Mesodermal cell (in vitro differentiated cells): ENCODE measurements around the gene OAS3.

Experiments used
- H3K27ac ChIP-seq: 2 replicates; pipeline ENCODE4 v1.7.0; 2013; ENCODE audit warnings: mild to moderate bottlenecking, low read depth, low read length, moderate library complexity; ENCODE audit not compliant: severe bottlenecking
- H3K36me3 ChIP-seq: 2 replicates; pipeline ENCODE4 v1.7.1; 2013; ENCODE audit warnings: mild to moderate bottlenecking, low read length, moderate library complexity; ENCODE audit not compliant: control insufficient read depth, insufficient read depth
- H3K4me1 ChIP-seq: one replicate; pipeline ENCODE4 v1.7.1; 2013; ENCODE audit warnings: mild to moderate bottlenecking, low read length; ENCODE audit not compliant: insufficient read depth, control insufficient read depth, poor library complexity, severe bottlenecking
- H3K4me3 ChIP-seq: 2 replicates; pipeline ENCODE4 v1.7.0; 2013; ENCODE audit warnings: low read length, control low read depth, mild to moderate bottlenecking; ENCODE audit not compliant: insufficient read depth, poor library complexity, severe bottlenecking; ENCODE audit errors: extremely low read depth
- H3K9me3 ChIP-seq: 2 replicates; pipeline ENCODE4 v1.7.1; 2013; ENCODE audit warnings: mild to moderate bottlenecking, low read length, moderate library complexity; ENCODE audit not compliant: control insufficient read depth
- WGBS, 2 experiments: methylation state at CpG; one replicate each; pipeline ENCODE4 v1.1.5; 2013; ENCODE audit warnings: missing lambda C conversion rate in 2 of 2; ENCODE audit not compliant: insufficient coverage in 2 of 2; 5-methylcytosine and 5-hydroxymethylcytosine counted together

OAS3 gene

GRCh38 chr12:113000433-113000832 lies 62.2 kb downstream of the OAS3 start:
- H3K27ac ChIP-seq = no peak overlapping the region
- H3K36me3 ChIP-seq = no peaks in the 10 kb centered on the region
- 81 to 96% methylated on average over 5 of the region's 6 CpGs for WGBS, 2 experiments
- H3K9me3 ChIP-seq = no peaks in the 10 kb centered on the region
- no peaks in the 10 kb centered on the region for H3K4me1 ChIP-seq
- H3K4me3 ChIP-seq = no peak overlapping the region

- Histone ChIP-seq H3K4me3 (no peak overlapping the region), H3K27ac (no peak overlapping the region), H3K36me3 (no peaks in the 10 kb centered on the region), H3K4me1 (no peaks in the 10 kb centered on the region), H3K9me3 (no peaks in the 10 kb centered on the region)
- WGBS, 2 experiments = 90 to 98% methylated on average over 3 of the region's 4 CpGs
These were observed 63.9 kb downstream of the OAS3 start for GRCh38 chr12:113002155-113002554.

- H3K36me3 ChIP-seq = no peaks in the 10 kb centered on the region
- H3K9me3 ChIP-seq = no peaks in the 10 kb centered on the region
- H3K27ac ChIP-seq = no peak overlapping the region
- H3K4me3 ChIP-seq = no peak overlapping the region
- 93% methylated on average over 3 to 5 of the region's 5 CpGs for WGBS, 2 experiments
- no peaks in the 10 kb centered on the region for H3K4me1 ChIP-seq
These were observed 64.4 kb downstream of the OAS3 start for GRCh38 chr12:113002676-113003075.

- Histone ChIP-seq H3K27ac (no peak overlapping the region), H3K4me1 (no peaks in the 10 kb centered on the region), H3K9me3 (no peaks in the 10 kb centered on the region), H3K4me3 (no peak overlapping the region), H3K36me3 (no peaks in the 10 kb centered on the region)
- 88 to 96% methylated on average over 8 to 9 of the region's 9 CpGs for WGBS, 2 experiments
These were observed 65.4 kb downstream of the OAS3 start for GRCh38 chr12:113003636-113004035.

GRCh38 chr12:113005762-113006161 lies 67.5 kb downstream of the OAS3 start:
- Histone ChIP-seq H3K36me3 (no peaks in the 10 kb centered on the region), H3K4me1 (no peaks in the 10 kb centered on the region), H3K27ac (no peak overlapping the region), H3K9me3 (peaks cover 3% of the 10 kb centered on the region), H3K4me3 (no peak overlapping the region)
- WGBS, 2 experiments = 60 to 74% methylated on average over 3 of the region's 4 CpGs

- Histone ChIP-seq H3K4me3 (no peak overlapping the region), H3K27ac (no peak overlapping the region), H3K9me3 (peaks cover 8% of the 10 kb centered on the region), H3K4me1 (no peaks in the 10 kb centered on the region), H3K36me3 (no peaks in the 10 kb centered on the region)
- WGBS, 2 experiments = 88 to 89% methylated on average over 7 of the region's 7 CpGs
These were observed 67.9 kb downstream of the OAS3 start for GRCh38 chr12:113006206-113006605.

- Histone ChIP-seq H3K4me1 (no peaks in the 10 kb centered on the region), H3K27ac (no peak overlapping the region), H3K36me3 (no peaks in the 10 kb centered on the region), H3K4me3 (no peak overlapping the region), H3K9me3 (peaks cover 12% of the 10 kb centered on the region)
- WGBS, 2 experiments = 92 to 98% methylated on average over 5 to 6 of the region's 6 CpGs
These were observed 68.4 kb downstream of the OAS3 start for GRCh38 chr12:113006641-113007040.

GRCh38 chr12:113007166-113007565 lies 68.9 kb downstream of the OAS3 start:
- 88 to 91% methylated on average over 3 to 4 of the region's 4 CpGs for WGBS, 2 experiments

GRCh38 chr12:113010701-113011100 lies 72.4 kb downstream of the OAS3 start:
- no peaks in the 10 kb centered on the region for H3K36me3 ChIP-seq
- H3K9me3 ChIP-seq = peaks cover 13% of the 10 kb centered on the region
- no peak overlapping the region for H3K27ac ChIP-seq
- H3K4me3 ChIP-seq = no peak overlapping the region
- WGBS, 2 experiments = 70 to 87% methylated on average over 2 of the region's 2 CpGs
- no peaks in the 10 kb centered on the region for H3K4me1 ChIP-seq

More at GRCh38 chr12:113007166-113007565, 68.9 kb downstream of the OAS3 start:
- no peak overlapping the region for H3K4me3 ChIP-seq
- no peaks in the 10 kb centered on the region for H3K4me1 ChIP-seq
- no peaks in the 10 kb centered on the region for H3K36me3 ChIP-seq
- peaks cover 13% of the 10 kb centered on the region for H3K9me3 ChIP-seq
- no peak overlapping the region for H3K27ac ChIP-seq

- 89 to 94% methylated on average over 5 to 9 of the region's 9 CpGs for WGBS, 2 experiments
- H3K9me3 ChIP-seq = peaks cover 13% of the 10 kb centered on the region
These were observed 76.3 kb downstream of the OAS3 start for GRCh38 chr12:113014565-113014964.

GRCh38 chr12:113016796-113017195 lies 78.5 kb downstream of the OAS3 start:
- Histone ChIP-seq H3K9me3 (no peaks in the 10 kb centered on the region), H3K36me3 (no peaks in the 10 kb centered on the region), H3K27ac (no peak overlapping the region), H3K4me1 (peaks cover 11% of the 10 kb centered on the region), H3K4me3 (no peak overlapping the region)
- WGBS, 2 experiments = 86 to 92% methylated on average over 5 of the region's 5 CpGs

More at GRCh38 chr12:113014565-113014964, 76.3 kb downstream of the OAS3 start:
- H3K36me3 ChIP-seq = no peaks in the 10 kb centered on the region
- H3K4me1 ChIP-seq = peaks cover 9% of the 10 kb centered on the region
- no peak overlapping the region for H3K4me3 ChIP-seq
- H3K27ac ChIP-seq = no peak overlapping the region
